MCF 10A (cell line): ENCODE data around the gene MLLT3. TPM values are rescaled to one million over a fixed set of nuclear protein-coding genes. Genes with fewer than 3 reads are reported as not detected.

ENCODE experiments used
- BruUV-seq: library from RNA; stranded (reverse); fragments of 400-500 nt; replicated peaks from 2 replicates; lab custom pipeline; 2021; lab: Mats Ljungman, UMichigan
- CTCF ChIA-PET: fragments of 300-600 bp; sonication (Branson Sonifier 250); formaldehyde crosslinking; extraction: SDS; loops from one replicate; lab custom pipeline; 2021; ENCODE audit warnings: antibody characterized with exemption, inconsistent platforms; lab: Yijun Ruan, JAX
- POLR2A ChIA-PET: fragments of 300-600, 350-650 bp; sonication (Branson Sonifier 250); formaldehyde crosslinking; extraction: SDS; loops from one replicate; lab custom pipeline; 2020; ENCODE audit warnings: antibody characterized with exemption, inconsistent platforms; lab: Yijun Ruan, JAX
- DNase-seq: peaks from one replicate; pipeline ENCODE4 v3.0.0-alpha.2; 2018; ENCODE audit not compliant: unreplicated experiment
- H3K27ac Mint-ChIP-seq: one replicate; pipeline ENCODE4 v1.8.0; 2022; ENCODE audit warnings: mild to moderate bottlenecking, low read depth, mixed read lengths; ENCODE audit not compliant: unreplicated experiment
- H3K27me3 Mint-ChIP-seq: one replicate; pipeline ENCODE4 v1.8.0; 2022; ENCODE audit warnings: mixed read lengths; ENCODE audit not compliant: insufficient read depth, unreplicated experiment
- H3K36me3 Mint-ChIP-seq: one replicate; pipeline ENCODE4 v1.8.0; 2022; ENCODE audit warnings: mild to moderate bottlenecking, moderate library complexity, mixed read lengths; ENCODE audit not compliant: insufficient read depth, unreplicated experiment
- H3K4me1 Mint-ChIP-seq: one replicate; pipeline ENCODE4 v1.8.0; 2022; ENCODE audit warnings: mixed read lengths; ENCODE audit not compliant: insufficient read depth, unreplicated experiment
- H3K4me3 Mint-ChIP-seq: one replicate; pipeline ENCODE4 v1.8.0; 2022; ENCODE audit warnings: mild to moderate bottlenecking, moderate library complexity, mixed read lengths; ENCODE audit not compliant: unreplicated experiment
- H3K9me3 Mint-ChIP-seq: one replicate; pipeline ENCODE4 v1.8.0; 2022; ENCODE audit warnings: mixed read lengths; ENCODE audit not compliant: unreplicated experiment
- CTCF ChIP-seq: fragments of 200-600 bp; IDR thresholded peaks from one replicate; pipeline ENCODE4 v1.8.0; 2022; ENCODE audit warnings: antibody characterized with exemption, mild to moderate bottlenecking; ENCODE audit not compliant: unreplicated experiment
- intact Hi-C: fragments of 100-400 bp; cut with micrococcal nuclease; formaldehyde crosslinking; loops from 2 replicates; pipeline ENCODE4 v1.14.1; 2022
- total RNA-seq: library from RNA; stranded (reverse); gene quantifications from 2 replicates; pipeline ENCODE4 v1.2.3, GENCODE V29; 2022

Gene MLLT3
- total RNA-seq, 1 experiment from 2014 or later: 1.2 TPM

- ChIA-PET CTCF (interaction anchor here (0.7 kb wide), 1 partner anchor 23 kb away, joined by 3 read pairs; no protein-coding TSS in a partner anchor), POLR2A (no interaction called here)
- BruUV-seq: no TSS peak
- intact Hi-C loops: no loop called here
- H3K4me1 Mint-ChIP-seq: peaks cover 8% of the 10 kb centered on the region
- H3K27ac Mint-ChIP-seq: no peak overlapping the region
- no peaks in the 10 kb centered on the region for H3K36me3 Mint-ChIP-seq
- H3K4me3 Mint-ChIP-seq: no peak overlapping the region
- DNase-seq: no peak
- H3K27me3 Mint-ChIP-seq: no peaks in the 10 kb centered on the region
- no peaks in the 10 kb centered on the region for H3K9me3 Mint-ChIP-seq
- TF ChIP-seq CTCF: no peak
Measured at GRCh38 chr9:20361656-20362570, 260.4 kb downstream of the MLLT3 start.

GRCh38 chr9:20361229-20361628 is 261.1 kb downstream of the MLLT3 start:
- CTCF ChIA-PET: no interaction called here
- no peak for DNase-seq
- Mint-ChIP-seq H3K36me3 (no peaks in the 10 kb centered on the region), H3K9me3 (no peaks in the 10 kb centered on the region), H3K4me1 (peaks cover 8% of the 10 kb centered on the region), H3K4me3 (no peak overlapping the region), H3K27ac (no peak overlapping the region), H3K27me3 (no peaks in the 10 kb centered on the region)
- POLR2A ChIA-PET: interaction anchor here (0.9 kb wide), 1 partner anchor 7 kb away, joined by 3 read pairs; no protein-coding TSS in a partner anchor
- intact Hi-C loops: no loop called here
- BruUV-seq: no TSS peak
- no peak for TF ChIP-seq CTCF

DNA sequence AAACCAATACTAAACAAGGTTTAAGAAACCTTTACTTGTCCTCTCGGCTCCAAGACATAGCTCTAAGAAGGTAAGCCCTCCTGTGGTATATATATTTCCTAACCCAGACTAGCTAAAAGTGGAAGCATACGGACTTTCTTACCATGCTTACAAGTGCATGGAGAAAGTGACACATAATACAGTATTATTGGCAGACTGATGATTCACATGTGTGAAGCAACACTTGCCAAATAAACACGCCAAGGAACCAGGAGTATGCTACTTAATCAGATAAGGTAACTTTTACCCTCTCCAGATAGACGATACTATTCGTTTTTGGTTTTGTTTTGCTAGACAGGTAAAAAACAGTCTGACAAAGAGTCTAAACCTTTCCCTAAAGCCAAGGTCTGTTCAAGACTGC is 264.1 kb downstream of the MLLT3 start:
- intact Hi-C loops: loop anchor here (5.0 kb wide), 1 partner anchor 199 kb away; no protein-coding TSS in a partner anchor
- BruUV-seq: no TSS peak
- TF ChIP-seq CTCF: no peak
- Mint-ChIP-seq H3K9me3 (no peaks in the 10 kb centered on the region), H3K27ac (no peak overlapping the region), H3K4me1 (peaks cover 8% of the 10 kb centered on the region), H3K4me3 (peak overlapping the region; percentile 44), H3K36me3 (no peaks in the 10 kb centered on the region), H3K27me3 (no peaks in the 10 kb centered on the region)
- CTCF ChIA-PET: interaction anchor here (0.8 to 2.9 kb wide), 7 partner anchors 38 to 753 kb away, joined by 3 to 19 read pairs (median 10); partner anchors contain the start of gene MLLT3
- peak; percentile 78 for DNase-seq
- POLR2A ChIA-PET: interaction anchor here (0.9 to 1.1 kb wide), 2 partner anchors 266 to 327 kb away, joined by 3 to 4 read pairs; no protein-coding TSS in a partner anchor

- no peak for DNase-seq
- TF ChIP-seq CTCF: no peak
Measured at GRCh38 chr9:20357037-20357432, 265.3 kb downstream of the MLLT3 start.

More at GRCh38 chr9:20357037-20357432, 265.3 kb downstream of the MLLT3 start:
- H3K9me3 Mint-ChIP-seq: no peaks in the 10 kb centered on the region
- intact Hi-C loops: loop anchor here (2.0 to 5.0 kb wide), 2 partner anchors 200 to 430 kb away; no protein-coding TSS in a partner anchor
- no peak overlapping the region for H3K27ac Mint-ChIP-seq
- peaks cover 8% of the 10 kb centered on the region for H3K4me1 Mint-ChIP-seq
- no peaks in the 10 kb centered on the region for H3K36me3 Mint-ChIP-seq
- no peaks in the 10 kb centered on the region for H3K27me3 Mint-ChIP-seq
- no TSS peak for BruUV-seq
- POLR2A ChIA-PET: interaction anchor here (0.6 to 1.0 kb wide), 3 partner anchors 62 to 574 kb away, joined by 3 to 4 read pairs (median 3); partner anchors contain the start of gene FOCAD
- no peak overlapping the region for H3K4me3 Mint-ChIP-seq
- CTCF ChIA-PET: interaction anchor here (0.6 to 2.3 kb wide), 28 partner anchors 9 to 755 kb away, joined by 3 to 19 read pairs (median 4); partner anchors contain the start of gene MLLT3
